Right lobe of liver (tissue), 6 donors: ENCODE measurements around the gene MAPT. TPM values are rescaled to one million over a fixed set of nuclear protein-coding genes. Genes with fewer than 3 reads are reported as not detected.
"Not testable (repeated sequence)": the region's sequence is repeated elsewhere in the genome, so short reads cannot be mapped to it uniquely, and the experiment has no call there.

ENCODE experiments used
- ATAC-seq, 4 donors: fragments of 200-7000 bp; cut with Tn5 transposase; one replicate each; pipeline ENCODE4 v1.9.1; 2020; ENCODE audit warnings: mild to moderate bottlenecking in 4 of 4, moderate library complexity in 4 of 4
- DNase-seq, 3 donors: peaks; one replicate each; pipeline ENCODE4 v3.0.0-alpha.2; 2020
- H3K27ac ChIP-seq, 3 donors: fragments of 200-600 bp; one replicate each; pipeline ENCODE4 v1.8.0; 2022
- H3K27me3 ChIP-seq, 2 donors: fragments of 200-600 bp; one replicate each; pipeline ENCODE4 v1.8.0; 2022
- H3K36me3 ChIP-seq, 4 donors: fragments of 200-600 bp; sonication (generic) in 1 of 4; one replicate each; pipeline versions ENCODE4 v1.5.1 to v1.8.0; 2017 to 2022; ENCODE audit warnings: control low read depth in 1 of 4
- H3K4me1 ChIP-seq, 4 donors: fragments of 200-600 bp; sonication (generic) in 1 of 4; one replicate each; pipeline versions ENCODE4 v1.5.1 to v1.8.0; 2017 to 2022; ENCODE audit warnings: control low read depth in 1 of 4
- H3K4me3 ChIP-seq, 3 donors: fragments of 200-600 bp; one replicate each; pipeline ENCODE4 v1.8.0; 2022
- H3K9me3 ChIP-seq, 4 donors: fragments of 200-600 bp; sonication (generic) in 1 of 4; one replicate each; pipeline versions ENCODE4 v1.5.1 to v1.8.0; 2017 to 2022; ENCODE audit warnings: control low read depth in 1 of 4
- CTCF ChIP-seq, 4 donors: fragments of 200-600 bp in 3 of 4; fragments of 450-650 bp in 1 of 4; IDR thresholded peaks; one replicate each; pipeline versions ENCODE4 v1.5.1 to v1.8.0; 2016 to 2022; ENCODE audit warnings: antibody characterized with exemption in 4 of 4, mild to moderate bottlenecking in 2 of 4
- POLR2A ChIP-seq: fragments of 450-650 bp; IDR thresholded peaks from one replicate; pipeline ENCODE4 v1.6.1; 2017; ENCODE audit warnings: antibody characterized with exemption, mild to moderate bottlenecking
- WGBS: methylation state at CpG from one replicate; pipeline ENCODE4 v1.1.6; 2018; ENCODE audit warnings: low coverage, low lambda C conversion rate; ENCODE audit not compliant: insufficient coverage; ENCODE audit errors: missing lambda C conversion rate; 5-methylcytosine and 5-hydroxymethylcytosine counted together
- intact Hi-C, 2 donors: fragments of 100-400 bp; cut with DNase I; formaldehyde crosslinking; loops; one replicate each; pipeline versions ENCODE4 v1.11.2 to v1.14.1; 2022
- total RNA-seq, 6 experiments: library from RNA; depleted of rRNA in 2 of 6; stranded (reverse); fragments of >200 nt in 2 of 6; fragmentation: NEBNext Ultra II Directional in 3 of 6; extraction: Animal tissue kit (Norgen Biotek cat#: 25700) in 3 of 6; gene quantifications; one replicate each; pipeline versions ENCODE4 v1.1.0 to v1.2.4, GENCODE V29; 2016 to 2023
- donor health status: DM: no; HTN: yes; CAD: no.
- donor health status: DM: no; HTN: no; CAD: no.
- donor health status: DM: no; HTN: no; CAD: no.
- donor health status: DM: no; HTN: yes; CAD: no.
- donor health status: DM: no; HTN: yes; CAD: no.

MAPT gene
- total RNA-seq, 6 experiments from 2014 or later: 0.39 to 4.9 (median 0.59) TPM

GRCh38 chr17:46020023-46020761 is 125.8 kb downstream of the MAPT start:
- Histone ChIP-seq H3K36me3 (no peaks in the 10 kb centered on the region), H3K9me3 (no peaks in the 10 kb centered on the region), H3K27ac (no peak overlapping the region), H3K4me1 (no peaks in the 10 kb centered on the region), H3K4me3 (no peak overlapping the region), H3K27me3 (no peaks in the 10 kb centered on the region)
- intact Hi-C loops: no loop called here
- DNase-seq (no peak), ATAC-seq (peak; percentile 47 to 63 (median 52))
- TF ChIP-seq CTCF (IDR thresholded peaks at IDR 0.05): no peak
- TF ChIP-seq POLR2A: no peak
- 73% methylated on average over 6 of the region's 14 CpGs for WGBS

- H3K9me3 ChIP-seq: no peaks in the 10 kb centered on the region
- H3K4me3 ChIP-seq: no peak overlapping the region
- no peak for ATAC-seq
- TF ChIP-seq CTCF (IDR thresholded peaks at IDR 0.05) (no peak), POLR2A (no peak)
- H3K27ac ChIP-seq: no peak overlapping the region
- DNase-seq: no peak
- 92% methylated on average over 6 of the region's 12 CpGs for WGBS
- H3K4me1 ChIP-seq: no peaks in the 10 kb centered on the region
- H3K36me3 ChIP-seq: no peaks in the 10 kb centered on the region
- H3K27me3 ChIP-seq: no peaks in the 10 kb centered on the region
- intact Hi-C loops: no loop called here
Observed at GRCh38 chr17:46020998-46021397, 126.6 kb downstream of the MAPT start.

DNA sequence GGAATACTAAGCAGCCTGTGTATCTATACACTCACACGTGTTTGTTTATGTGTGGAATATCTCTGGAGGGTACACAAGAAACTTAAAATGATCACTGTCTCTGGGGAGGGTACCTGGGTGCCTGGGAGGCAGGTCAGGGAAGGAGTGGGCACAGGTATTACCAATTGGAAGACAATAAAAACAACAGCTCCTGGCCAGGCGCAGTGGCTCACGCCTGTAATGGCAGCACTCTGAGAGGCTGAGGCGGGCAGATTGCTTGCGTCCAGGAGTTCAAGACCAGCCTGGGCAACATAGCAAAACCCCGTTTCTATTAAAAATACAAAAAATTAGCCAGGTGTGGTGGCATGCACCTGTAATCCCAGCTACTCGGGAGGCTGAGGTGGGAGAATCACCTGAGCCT is 129.0 kb downstream of the MAPT start:
- intact Hi-C loops, ATAC-seq, H3K9me3 ChIP-seq, H3K27me3 ChIP-seq, H3K4me3 ChIP-seq, DNase-seq, H3K36me3 ChIP-seq, H3K27ac ChIP-seq, H3K4me1 ChIP-seq: not testable (repeated sequence)
- 91% methylated on average over 6 of the region's 7 CpGs for WGBS

DNA sequence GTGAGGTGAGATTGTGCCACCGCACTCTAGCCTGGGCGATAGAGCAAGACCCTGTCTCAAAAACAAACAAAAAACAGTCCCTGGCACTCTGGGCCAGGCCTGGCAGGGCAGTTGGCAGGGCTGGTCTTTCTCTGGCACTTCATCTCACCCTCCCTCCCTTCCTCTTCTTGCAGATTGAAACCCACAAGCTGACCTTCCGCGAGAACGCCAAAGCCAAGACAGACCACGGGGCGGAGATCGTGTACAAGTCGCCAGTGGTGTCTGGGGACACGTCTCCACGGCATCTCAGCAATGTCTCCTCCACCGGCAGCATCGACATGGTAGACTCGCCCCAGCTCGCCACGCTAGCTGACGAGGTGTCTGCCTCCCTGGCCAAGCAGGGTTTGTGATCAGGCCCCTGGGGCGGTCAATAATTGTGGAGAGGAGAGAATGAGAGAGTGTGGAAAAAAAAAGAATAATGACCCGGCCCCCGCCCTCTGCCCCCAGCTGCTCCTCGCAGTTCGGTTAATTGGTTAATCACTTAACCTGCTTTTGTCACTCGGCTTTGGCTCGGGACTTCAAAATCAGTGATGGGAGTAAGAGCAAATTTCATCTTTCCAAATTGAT is 129.5 kb downstream of the MAPT start:
- Histone ChIP-seq H3K4me3 (no peak overlapping the region), H3K36me3 (no peaks in the 10 kb centered on the region), H3K9me3 (no peaks in the 10 kb centered on the region), H3K4me1 (no peaks in the 10 kb centered on the region), H3K27ac (no peak overlapping the region), H3K27me3 (no peaks in the 10 kb centered on the region)
- intact Hi-C loops: no loop called here
- no peak for TF ChIP-seq CTCF (IDR thresholded peaks at IDR 0.05)
- no peak for TF ChIP-seq POLR2A
- no peak for DNase-seq
- ATAC-seq: no peak
- 94% methylated on average over 17 of the region's 24 CpGs for WGBS

- 70% methylated on average over 6 of the region's 14 CpGs for WGBS
- H3K27ac ChIP-seq: no peak overlapping the region
- H3K4me1 ChIP-seq: no peaks in the 10 kb centered on the region
- no peak overlapping the region for H3K4me3 ChIP-seq
- peak in 1 of 4 donors; percentile 9 for ATAC-seq
- no peak for TF ChIP-seq CTCF (IDR thresholded peaks at IDR 0.05)
- no peak for TF ChIP-seq POLR2A
- DNase-seq: no peak
- intact Hi-C loops: no loop called here
- no peaks in the 10 kb centered on the region for H3K36me3 ChIP-seq
- H3K9me3 ChIP-seq: no peaks in the 10 kb centered on the region
- no peaks in the 10 kb centered on the region for H3K27me3 ChIP-seq
Observed at GRCh38 chr17:46024590-46024989, 130.2 kb downstream of the MAPT start.
